H1 (cell line): ENCODE data around the gene FCER1A. TPM values are rescaled to one million over a fixed set of nuclear protein-coding genes. Genes with fewer than 3 reads are reported as not detected.

Experiments used
- CTCF ChIA-PET: fragments of 300-600 bp; sonication (Branson Sonifier 250); formaldehyde crosslinking; loops from one replicate; lab custom pipeline; 2021; ENCODE audit not compliant: partially characterized antibody; lab: Charles Lee
- POLR2A ChIA-PET: fragments of 300-600 bp; sonication (Branson Sonifier 250); formaldehyde crosslinking; loops from one replicate; lab custom pipeline; 2021; ENCODE audit warnings: inconsistent platforms; ENCODE audit not compliant: partially characterized antibody; lab: Charles Lee
- DNase-seq, 2 experiments: peaks; one replicate each; pipeline versions ENCODE4 v3.0.0 to v3.0.0-alpha.2; 2010 to 2022; ENCODE audit warnings: low spot score in 2 of 2, low read depth in 1 of 2, mixed read lengths in 1 of 2
- FAIRE-seq: peaks from 2 replicates; lab custom pipeline; 2011; peaks lifted over from hg19 to GRCh38; lab: Jason Lieb, UNC
- H2AFZ ChIP-seq: 2 replicates; pipeline ENCODE4 v1.8.1; 2012; ENCODE audit warnings: low read length, inconsistent platforms
- H2AK5ac ChIP-seq: 2 replicates; pipeline ENCODE4 v1.6.1; 2013; ENCODE audit warnings: low read depth, low read length
- H2BK120ac ChIP-seq: replicated peaks from 2 replicates; pipeline ENCODE3; 2013; ENCODE audit warnings: low read depth, low read length, inconsistent platforms
- H2BK12ac ChIP-seq: 2 replicates; pipeline ENCODE4 v1.6.1; 2013; ENCODE audit warnings: low read depth, low read length
- H2BK15ac ChIP-seq: 2 replicates; pipeline ENCODE4 v1.6.1; 2013; ENCODE audit warnings: low read length
- H2BK20ac ChIP-seq: 2 replicates; pipeline ENCODE4 v1.6.1; 2013; ENCODE audit warnings: low read length
- H2BK5ac ChIP-seq: 2 replicates; pipeline ENCODE4 v1.6.1; 2013; ENCODE audit warnings: low read depth, low read length
- H3K14ac ChIP-seq: 2 replicates; pipeline ENCODE4 v1.6.1; 2013; ENCODE audit warnings: inconsistent platforms; ENCODE audit not compliant: insufficient read length
- H3K18ac ChIP-seq: 2 replicates; pipeline ENCODE4 v1.6.1; 2013; ENCODE audit warnings: low read length; ENCODE audit errors: extremely low read depth
- H3K23ac ChIP-seq: 2 replicates; pipeline ENCODE4 v1.6.1; 2013; ENCODE audit warnings: inconsistent platforms; ENCODE audit not compliant: insufficient read length
- H3K23me2 ChIP-seq: 2 replicates; pipeline ENCODE4 v1.6.1; 2013; ENCODE audit warnings: low read depth, low read length
- H3K27ac ChIP-seq: 2 replicates; pipeline ENCODE4 v1.6.1; 2011; ENCODE audit warnings: low read depth, low read length, inconsistent platforms
- H3K27me3 ChIP-seq, 4 experiments: replicated peaks in 1 of 4; 1 replicate in 1 of 4; 2 replicates in 3 of 4; pipeline versions ENCODE4 v1.6.1 to v1.8.1; 2011 to 2013; ENCODE audit warnings: low read length in 3 of 4, mild to moderate bottlenecking in 3 of 4, inconsistent platforms in 2 of 4, mixed read lengths in 2 of 4, moderate library complexity in 1 of 4; ENCODE audit not compliant: control insufficient read depth in 3 of 4, insufficient read depth in 3 of 4; ENCODE audit errors: extremely low read depth in 1 of 4
- H3K36me3 ChIP-seq, 4 experiments: 2 replicates each; pipeline versions ENCODE4 v1.6.1 to v1.8.1; 2011 to 2013; ENCODE audit warnings: mild to moderate bottlenecking in 4 of 4, low read length in 3 of 4, moderate library complexity in 2 of 4, control low read depth in 1 of 4, inconsistent platforms in 1 of 4; ENCODE audit not compliant: insufficient read depth in 4 of 4, control insufficient read depth in 2 of 4
- H3K4ac ChIP-seq: replicated peaks from 2 replicates; pipeline ENCODE3; 2013; ENCODE audit warnings: low read length, low read depth, mixed read lengths, inconsistent platforms; ENCODE audit not compliant: insufficient read length
- H3K4me1 ChIP-seq, 4 experiments: replicated peaks in 1 of 4; 1 replicate in 1 of 4; 2 replicates in 3 of 4; pipeline versions ENCODE4 v1.6.1 to v1.8.1; 2011 to 2013; ENCODE audit warnings: low read length in 3 of 4, inconsistent platforms in 2 of 4, mixed read lengths in 1 of 4; ENCODE audit not compliant: insufficient read depth in 4 of 4, control insufficient read depth in 3 of 4
- H3K4me2 ChIP-seq, 2 experiments: 2 replicates each; pipeline versions ENCODE4 v1.6.1 to v1.8.1; 2011 to 2013; ENCODE audit warnings: low read depth in 2 of 2, low read length in 2 of 2, control low read depth in 1 of 2, inconsistent platforms in 1 of 2, mild to moderate bottlenecking in 1 of 2; ENCODE audit not compliant: insufficient read depth in 1 of 2
- H3K4me3 ChIP-seq, 4 experiments: fragments of 200-600, 300-600 bp in 1 of 4; sonication (generic), shearing (Covaris generic), sonication (Bioruptor Twin) in 1 of 4; 2 replicates each; pipeline versions ENCODE4 v1.5.1 to v1.8.1; 2011 to 2016; ENCODE audit warnings: low read length in 4 of 4, low read depth in 3 of 4, control low read depth in 2 of 4, inconsistent platforms in 2 of 4, mild to moderate bottlenecking in 2 of 4, mixed read lengths in 1 of 4, moderate library complexity in 1 of 4; ENCODE audit not compliant: insufficient read depth in 2 of 4; ENCODE audit errors: extremely low read depth in 1 of 4
- H3K56ac ChIP-seq: replicated peaks from 2 replicates; pipeline ENCODE3; 2013; ENCODE audit warnings: low read depth, mild to moderate bottlenecking, mixed read lengths, low read length, inconsistent platforms; ENCODE audit not compliant: insufficient read length
- H3K79me1 ChIP-seq: 2 replicates; pipeline ENCODE4 v1.6.1; 2013; ENCODE audit warnings: low read depth, low read length, control low read depth
- H3K79me2 ChIP-seq, 2 experiments: 2 replicates each; pipeline versions ENCODE4 v1.6.1 to v1.8.1; 2012 to 2013; ENCODE audit warnings: low read length in 2 of 2, mild to moderate bottlenecking in 2 of 2, inconsistent platforms in 1 of 2; ENCODE audit not compliant: insufficient read depth in 2 of 2, control insufficient read depth in 1 of 2
- H3K9ac ChIP-seq, 4 experiments: replicated peaks in 1 of 4; 1 replicate in 1 of 4; 2 replicates in 3 of 4; pipeline versions ENCODE4 v1.6.1 to v1.8.1; 2011 to 2013; ENCODE audit warnings: low read depth in 3 of 4, low read length in 3 of 4, control low read depth in 2 of 4, mild to moderate bottlenecking in 2 of 4, moderate library complexity in 2 of 4, inconsistent platforms in 1 of 4; ENCODE audit errors: extremely low read depth in 1 of 4
- H3K9me3 ChIP-seq, 2 experiments: 2 replicates each; pipeline versions ENCODE4 v1.6.1 to v1.8.1; 2012 to 2013; ENCODE audit warnings: mild to moderate bottlenecking in 2 of 2, moderate library complexity in 2 of 2, control low read depth in 1 of 2, inconsistent platforms in 1 of 2, low read depth in 1 of 2, low read length in 1 of 2, mixed read lengths in 1 of 2; ENCODE audit not compliant: insufficient read depth in 2 of 2
- H4K20me1 ChIP-seq, 2 experiments: replicated peaks in 1 of 2; 2 replicates each; pipeline versions ENCODE3 to v1.8.1; 2011 to 2013; ENCODE audit warnings: inconsistent platforms in 2 of 2, low read length in 2 of 2, mild to moderate bottlenecking in 1 of 2; ENCODE audit not compliant: insufficient read depth in 2 of 2, control insufficient read depth in 1 of 2
- H4K5ac ChIP-seq: 2 replicates; pipeline ENCODE4 v1.6.1; 2013; ENCODE audit warnings: low read length, low read depth, mixed read lengths, inconsistent platforms; ENCODE audit not compliant: insufficient read length
- H4K8ac ChIP-seq: 2 replicates; pipeline ENCODE4 v1.8.0; 2013; ENCODE audit warnings: mild to moderate bottlenecking, moderate library complexity, low read length, inconsistent platforms; ENCODE audit not compliant: insufficient read depth; ENCODE audit errors: extremely low read depth
- H4K91ac ChIP-seq: replicated peaks from 2 replicates; pipeline ENCODE3; 2013; ENCODE audit warnings: low read length, mixed read lengths, inconsistent platforms; ENCODE audit not compliant: insufficient read length
- CHD1 ChIP-seq: IDR thresholded peaks from 2 replicates; pipeline ENCODE4 v1.6.1; 2012; ENCODE audit warnings: low read depth, low read length, improper control_type of control experiment
- CREB1 ChIP-seq: IDR thresholded peaks from 2 replicates; pipeline ENCODE4 v1.6.1; 2012; ENCODE audit warnings: inconsistent platforms
- EZH2 ChIP-seq: fragments of 200-600 bp; sonication (generic); IDR thresholded peaks from 2 replicates; pipeline ENCODE4 v1.7.1; 2012; ENCODE audit warnings: low read depth, mild to moderate bottlenecking, moderate library complexity, low read length, inconsistent platforms; ENCODE audit not compliant: severe bottlenecking
- KDM5A ChIP-seq: fragments of 200-600 bp; IDR thresholded peaks from 2 replicates; pipeline ENCODE4 v1.7.1; 2012; ENCODE audit warnings: mild to moderate bottlenecking, low read length, inconsistent platforms, mixed read lengths
- NANOG ChIP-seq: IDR thresholded peaks from 2 replicates; pipeline ENCODE4 v1.6.1; 2011; ENCODE audit warnings: low read length, low read depth, mild to moderate bottlenecking, inconsistent platforms; ENCODE audit not compliant: insufficient read depth, poor library complexity, severe bottlenecking
- POU5F1 ChIP-seq: IDR thresholded peaks from 2 replicates; pipeline ENCODE4 v1.6.1; 2011; ENCODE audit warnings: low read depth, mild to moderate bottlenecking, low read length, moderate library complexity
- SAP30 ChIP-seq: fragments of 300-600 bp; sonication (generic); IDR thresholded peaks from 2 replicates; pipeline ENCODE4 v1.7.1; 2012; ENCODE audit warnings: low read length, moderate library complexity, mild to moderate bottlenecking, inconsistent platforms; ENCODE audit not compliant: insufficient read depth, insufficient replicate concordance
- TAF7 ChIP-seq: optimal IDR thresholded peaks from 2 replicates; pipeline ENCODE3; 2011; ENCODE audit warnings: low read depth, mild to moderate bottlenecking, inconsistent platforms, low read length, moderate library complexity, borderline replicate concordance
- TCF12 ChIP-seq: IDR thresholded peaks from 2 replicates; pipeline ENCODE4 v1.6.1; 2011; ENCODE audit warnings: low read depth, mild to moderate bottlenecking, low read length
- WGBS, 2 experiments: shearing (Covaris generic) in 1 of 2; methylation state at CpG; one replicate each; pipeline versions ENCODE4 v1.1.6 to v1.1.7; 2013 to 2015; ENCODE audit warnings: low lambda C conversion rate in 2 of 2, mixed read lengths in 2 of 2, inconsistent platforms in 1 of 2, low coverage in 1 of 2, missing lambda C conversion rate in 1 of 2; ENCODE audit not compliant: insufficient replicate concordance in 2 of 2, insufficient coverage in 1 of 2, insufficient read length in 1 of 2; ENCODE audit errors: extremely low coverage in 1 of 2, missing lambda C conversion rate in 1 of 2; 5-methylcytosine and 5-hydroxymethylcytosine counted together
- polyA plus RNA-seq, 7 experiments: library from polyadenylated mRNA; depleted of rRNA in 3 of 7; stranded (reverse) in 5 of 7; unstranded in 2 of 7; fragments of >200 nt in 5 of 7; fragments of 200-250 nt in 2 of 7; gene quantifications; 1 replicate in 5 of 7; 2 replicates in 1 of 7; 4 replicates in 1 of 7; pipeline versions ENCODE4 v1.2.1 to v1.2.3, GENCODE V29; 2011 to 2013; ENCODE audit warnings: missing spikeins in 2 of 7, mixed read lengths in 2 of 7
- total RNA-seq: library from RNA; stranded (reverse); fragmentation: NEBNext Ultra II Directional; extraction: Animal tissue kit (Norgen Biotek cat#: 25700); gene quantifications from 2 replicates; pipeline ENCODE4 v1.2.1, GENCODE V29; 2021

Gene FCER1A
- total and polyA plus RNA-seq, 2 of the 8 experiments (the other 6 are each of a cell fraction or from before 2014, with no cell fraction given): not detected

DNA sequence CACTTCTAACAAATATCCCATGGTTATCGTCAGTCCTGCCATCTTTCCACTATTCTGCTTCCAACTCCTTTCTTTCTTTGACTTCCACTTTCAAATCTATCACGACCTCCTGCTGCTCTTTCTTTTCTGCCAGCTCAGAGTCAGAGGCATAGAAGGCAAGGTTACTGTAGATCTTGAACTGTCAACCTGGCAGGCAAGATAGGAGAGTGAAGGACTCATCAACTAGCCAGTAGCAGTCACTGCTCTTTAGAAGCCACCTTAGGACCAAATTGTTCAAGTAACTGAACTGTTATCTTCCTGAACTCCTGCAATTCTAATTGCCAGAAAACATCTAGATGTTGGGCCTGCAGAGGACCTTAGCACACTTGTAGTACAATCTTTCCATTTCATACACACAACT is 13.1 kb upstream of the FCER1A start:
- Histone ChIP-seq H2BK20ac (no peak overlapping the region), H3K4me3 (no peak overlapping the region), H2AFZ (no peak overlapping the region), H2BK5ac (no peak overlapping the region), H2BK120ac (no peak overlapping the region), H2BK12ac (no peak overlapping the region), H3K79me2 (no peaks in the 10 kb centered on the region), H2BK15ac (no peak overlapping the region), H4K8ac (no peak overlapping the region), H3K4me1 (no peaks in the 10 kb centered on the region), H3K4me2 (no peak overlapping the region), H3K23me2 (no peaks in the 10 kb centered on the region), H3K79me1 (no peaks in the 10 kb centered on the region), H3K27ac (no peak overlapping the region), H3K36me3 (no peaks in the 10 kb centered on the region), H3K14ac (no peak overlapping the region), H4K5ac (no peak overlapping the region), H3K4ac (no peak overlapping the region), H3K9ac (no peak overlapping the region), H4K91ac (no peak overlapping the region), H3K18ac (no peak overlapping the region), H4K20me1 (no peaks in the 10 kb centered on the region), H3K23ac (no peak overlapping the region), H3K56ac (no peak overlapping the region), H3K9me3 (peaks cover 29 to 35% of the 10 kb centered on the region in 2 experiments), H2AK5ac (no peak overlapping the region), H3K27me3 (no peaks in the 10 kb centered on the region)
- POLR2A ChIA-PET: no interaction called here
- CTCF ChIA-PET: no interaction called here
- 43% methylated on average over 2 of the region's 2 CpGs; no CpG with 5 or more reads in 1 of the 2 experiments for WGBS, 2 experiments
- no peak for DNase-seq
- TF ChIP-seq SAP30 (no peak), KDM5A (no peak), NANOG (no peak), CREB1 (no peak), POU5F1 (no peak), EZH2 (no peak), TCF12 (no peak), CHD1 (no peak), TAF7 (no peak)
- no peak for FAIRE-seq
